ENCODE data around the gene UTP15.

DNA sequence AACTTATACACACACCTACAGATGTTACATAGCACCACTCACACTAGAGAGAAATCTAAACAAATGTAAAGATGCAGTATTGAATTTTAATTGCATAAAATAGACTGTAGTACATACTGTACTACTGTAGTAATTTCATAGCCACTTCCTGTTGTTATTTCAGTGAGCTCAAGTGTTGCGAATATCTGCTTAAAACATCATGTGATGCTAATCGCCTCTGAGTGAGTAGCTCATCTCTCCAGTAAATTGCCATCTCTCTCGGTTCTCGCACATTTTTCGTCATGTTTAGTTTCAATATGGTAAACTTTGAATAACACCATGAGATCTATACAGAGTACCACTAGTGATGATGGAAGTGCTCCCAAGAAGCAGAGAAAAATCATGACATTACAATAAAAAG is 38.5 kb downstream of the UTP15 start:
- no peak for TF ChIP-seq POLR2AphosphoS5 (IDR thresholded peaks at IDR 0.05; ENCODE audit: low read depth)
- TF ChIP-seq CTCF (IDR thresholded peaks at IDR 0.05; ENCODE audit: insufficient read depth, low read length), result no peak

All from HL-60 (cell line).